H1 (cell line): Measurements from ENCODE around the gene TYRO3. TPM values are rescaled to one million over a fixed set of nuclear protein-coding genes. Genes with fewer than 3 reads are reported as not detected.

Source experiments
- CTCF ChIA-PET: fragments of 300-600 bp; sonication (Branson Sonifier 250); formaldehyde crosslinking; loops from one replicate; lab custom pipeline; 2021; ENCODE audit not compliant: partially characterized antibody; lab: Charles Lee
- POLR2A ChIA-PET: fragments of 300-600 bp; sonication (Branson Sonifier 250); formaldehyde crosslinking; loops from one replicate; lab custom pipeline; 2021; ENCODE audit warnings: inconsistent platforms; ENCODE audit not compliant: partially characterized antibody; lab: Charles Lee
- DNase-seq, 2 experiments: peaks; one replicate each; pipeline versions ENCODE4 v3.0.0 to v3.0.0-alpha.2; 2010 to 2022; ENCODE audit warnings: low spot score in 2 of 2, low read depth in 1 of 2, mixed read lengths in 1 of 2
- FAIRE-seq: peaks from 2 replicates; lab custom pipeline; 2011; peaks lifted over from hg19 to GRCh38; lab: Jason Lieb, UNC
- H2AFZ ChIP-seq: 2 replicates; pipeline ENCODE4 v1.8.1; 2012; ENCODE audit warnings: low read length, inconsistent platforms
- H2AK5ac ChIP-seq: 2 replicates; pipeline ENCODE4 v1.6.1; 2013; ENCODE audit warnings: low read depth, low read length
- H2BK120ac ChIP-seq: replicated peaks from 2 replicates; pipeline ENCODE3; 2013; ENCODE audit warnings: low read depth, low read length, inconsistent platforms
- H2BK12ac ChIP-seq: 2 replicates; pipeline ENCODE4 v1.6.1; 2013; ENCODE audit warnings: low read depth, low read length
- H2BK15ac ChIP-seq: 2 replicates; pipeline ENCODE4 v1.6.1; 2013; ENCODE audit warnings: low read length
- H2BK20ac ChIP-seq: 2 replicates; pipeline ENCODE4 v1.6.1; 2013; ENCODE audit warnings: low read length
- H2BK5ac ChIP-seq: 2 replicates; pipeline ENCODE4 v1.6.1; 2013; ENCODE audit warnings: low read depth, low read length
- H3K14ac ChIP-seq: 2 replicates; pipeline ENCODE4 v1.6.1; 2013; ENCODE audit warnings: inconsistent platforms; ENCODE audit not compliant: insufficient read length
- H3K18ac ChIP-seq: 2 replicates; pipeline ENCODE4 v1.6.1; 2013; ENCODE audit warnings: low read length; ENCODE audit errors: extremely low read depth
- H3K23ac ChIP-seq: 2 replicates; pipeline ENCODE4 v1.6.1; 2013; ENCODE audit warnings: inconsistent platforms; ENCODE audit not compliant: insufficient read length
- H3K23me2 ChIP-seq: 2 replicates; pipeline ENCODE4 v1.6.1; 2013; ENCODE audit warnings: low read depth, low read length
- H3K27ac ChIP-seq: 2 replicates; pipeline ENCODE4 v1.6.1; 2011; ENCODE audit warnings: low read depth, low read length, inconsistent platforms
- H3K27me3 ChIP-seq, 4 experiments: replicated peaks in 1 of 4; 1 replicate in 1 of 4; 2 replicates in 3 of 4; pipeline versions ENCODE4 v1.6.1 to v1.8.1; 2011 to 2013; ENCODE audit warnings: low read length in 3 of 4, mild to moderate bottlenecking in 3 of 4, inconsistent platforms in 2 of 4, mixed read lengths in 2 of 4, moderate library complexity in 1 of 4; ENCODE audit not compliant: control insufficient read depth in 3 of 4, insufficient read depth in 3 of 4; ENCODE audit errors: extremely low read depth in 1 of 4
- H3K36me3 ChIP-seq, 4 experiments: 2 replicates each; pipeline versions ENCODE4 v1.6.1 to v1.8.1; 2011 to 2013; ENCODE audit warnings: mild to moderate bottlenecking in 4 of 4, low read length in 3 of 4, moderate library complexity in 2 of 4, control low read depth in 1 of 4, inconsistent platforms in 1 of 4; ENCODE audit not compliant: insufficient read depth in 4 of 4, control insufficient read depth in 2 of 4
- H3K4ac ChIP-seq: replicated peaks from 2 replicates; pipeline ENCODE3; 2013; ENCODE audit warnings: low read length, low read depth, mixed read lengths, inconsistent platforms; ENCODE audit not compliant: insufficient read length
- H3K4me1 ChIP-seq, 4 experiments: replicated peaks in 1 of 4; 1 replicate in 1 of 4; 2 replicates in 3 of 4; pipeline versions ENCODE4 v1.6.1 to v1.8.1; 2011 to 2013; ENCODE audit warnings: low read length in 3 of 4, inconsistent platforms in 2 of 4, mixed read lengths in 1 of 4; ENCODE audit not compliant: insufficient read depth in 4 of 4, control insufficient read depth in 3 of 4
- H3K4me2 ChIP-seq, 2 experiments: 2 replicates each; pipeline versions ENCODE4 v1.6.1 to v1.8.1; 2011 to 2013; ENCODE audit warnings: low read depth in 2 of 2, low read length in 2 of 2, control low read depth in 1 of 2, inconsistent platforms in 1 of 2, mild to moderate bottlenecking in 1 of 2; ENCODE audit not compliant: insufficient read depth in 1 of 2
- H3K4me3 ChIP-seq, 4 experiments: fragments of 200-600, 300-600 bp in 1 of 4; sonication (generic), shearing (Covaris generic), sonication (Bioruptor Twin) in 1 of 4; 2 replicates each; pipeline versions ENCODE4 v1.5.1 to v1.8.1; 2011 to 2016; ENCODE audit warnings: low read length in 4 of 4, low read depth in 3 of 4, control low read depth in 2 of 4, inconsistent platforms in 2 of 4, mild to moderate bottlenecking in 2 of 4, mixed read lengths in 1 of 4, moderate library complexity in 1 of 4; ENCODE audit not compliant: insufficient read depth in 2 of 4; ENCODE audit errors: extremely low read depth in 1 of 4
- H3K56ac ChIP-seq: replicated peaks from 2 replicates; pipeline ENCODE3; 2013; ENCODE audit warnings: low read depth, mild to moderate bottlenecking, mixed read lengths, low read length, inconsistent platforms; ENCODE audit not compliant: insufficient read length
- H3K79me1 ChIP-seq: 2 replicates; pipeline ENCODE4 v1.6.1; 2013; ENCODE audit warnings: low read depth, low read length, control low read depth
- H3K79me2 ChIP-seq, 2 experiments: 2 replicates each; pipeline versions ENCODE4 v1.6.1 to v1.8.1; 2012 to 2013; ENCODE audit warnings: low read length in 2 of 2, mild to moderate bottlenecking in 2 of 2, inconsistent platforms in 1 of 2; ENCODE audit not compliant: insufficient read depth in 2 of 2, control insufficient read depth in 1 of 2
- H3K9ac ChIP-seq, 4 experiments: replicated peaks in 1 of 4; 1 replicate in 1 of 4; 2 replicates in 3 of 4; pipeline versions ENCODE4 v1.6.1 to v1.8.1; 2011 to 2013; ENCODE audit warnings: low read depth in 3 of 4, low read length in 3 of 4, control low read depth in 2 of 4, mild to moderate bottlenecking in 2 of 4, moderate library complexity in 2 of 4, inconsistent platforms in 1 of 4; ENCODE audit errors: extremely low read depth in 1 of 4
- H3K9me3 ChIP-seq, 2 experiments: 2 replicates each; pipeline versions ENCODE4 v1.6.1 to v1.8.1; 2012 to 2013; ENCODE audit warnings: mild to moderate bottlenecking in 2 of 2, moderate library complexity in 2 of 2, control low read depth in 1 of 2, inconsistent platforms in 1 of 2, low read depth in 1 of 2, low read length in 1 of 2, mixed read lengths in 1 of 2; ENCODE audit not compliant: insufficient read depth in 2 of 2
- H4K20me1 ChIP-seq, 2 experiments: replicated peaks in 1 of 2; 2 replicates each; pipeline versions ENCODE3 to v1.8.1; 2011 to 2013; ENCODE audit warnings: inconsistent platforms in 2 of 2, low read length in 2 of 2, mild to moderate bottlenecking in 1 of 2; ENCODE audit not compliant: insufficient read depth in 2 of 2, control insufficient read depth in 1 of 2
- H4K5ac ChIP-seq: 2 replicates; pipeline ENCODE4 v1.6.1; 2013; ENCODE audit warnings: low read length, low read depth, mixed read lengths, inconsistent platforms; ENCODE audit not compliant: insufficient read length
- H4K8ac ChIP-seq: 2 replicates; pipeline ENCODE4 v1.8.0; 2013; ENCODE audit warnings: mild to moderate bottlenecking, moderate library complexity, low read length, inconsistent platforms; ENCODE audit not compliant: insufficient read depth; ENCODE audit errors: extremely low read depth
- H4K91ac ChIP-seq: replicated peaks from 2 replicates; pipeline ENCODE3; 2013; ENCODE audit warnings: low read length, mixed read lengths, inconsistent platforms; ENCODE audit not compliant: insufficient read length
- BACH1 ChIP-seq: IDR thresholded peaks from 2 replicates; pipeline ENCODE4 v1.6.1; 2012; ENCODE audit warnings: low read length, improper control_type of control experiment
- CEBPB ChIP-seq: IDR thresholded peaks from 2 replicates; pipeline ENCODE4 v1.6.1; 2012; ENCODE audit warnings: low read depth, low read length
- CREB1 ChIP-seq: IDR thresholded peaks from 2 replicates; pipeline ENCODE4 v1.6.1; 2012; ENCODE audit warnings: inconsistent platforms
- EP300 ChIP-seq, 2 experiments: IDR thresholded peaks; 1 replicate in 1 of 2; 2 replicates in 1 of 2; pipeline ENCODE4 v1.6.1; 2011 to 2012; ENCODE audit warnings: low read depth in 2 of 2, low read length in 2 of 2, mild to moderate bottlenecking in 2 of 2, borderline replicate concordance in 1 of 2, inconsistent platforms in 1 of 2, moderate library complexity in 1 of 2
- GTF2F1 ChIP-seq: IDR thresholded peaks from 2 replicates; pipeline ENCODE4 v1.6.1; 2012; ENCODE audit warnings: low read depth, low read length, improper control_type of control experiment, borderline replicate concordance
- HDAC6 ChIP-seq: IDR thresholded peaks from one replicate; pipeline ENCODE4 v1.7.1; 2012; ENCODE audit warnings: low read depth, mild to moderate bottlenecking, inconsistent platforms, low read length, moderate library complexity
- KDM5A ChIP-seq: fragments of 200-600 bp; IDR thresholded peaks from 2 replicates; pipeline ENCODE4 v1.7.1; 2012; ENCODE audit warnings: mild to moderate bottlenecking, low read length, inconsistent platforms, mixed read lengths
- MAX ChIP-seq: IDR thresholded peaks from 2 replicates; pipeline ENCODE4 v1.6.1; 2012; ENCODE audit warnings: inconsistent platforms
- NANOG ChIP-seq: IDR thresholded peaks from 2 replicates; pipeline ENCODE4 v1.6.1; 2011; ENCODE audit warnings: low read length, low read depth, mild to moderate bottlenecking, inconsistent platforms; ENCODE audit not compliant: insufficient read depth, poor library complexity, severe bottlenecking
- PHF8 ChIP-seq: fragments of 200-600 bp; sonication (generic); conservative IDR thresholded peaks from 2 replicates; pipeline ENCODE4 v1.7.1; 2012; ENCODE audit warnings: low read depth, mild to moderate bottlenecking, inconsistent platforms, low read length, moderate library complexity
- RFX5 ChIP-seq: IDR thresholded peaks from 2 replicates; pipeline ENCODE4 v1.6.1; 2011; ENCODE audit warnings: low read depth, low read length, improper control_type of control experiment, borderline replicate concordance
- SIRT6 ChIP-seq: IDR thresholded peaks from one replicate; pipeline ENCODE4 v1.7.1; 2012; ENCODE audit warnings: low read length, inconsistent platforms
- SP4 ChIP-seq: IDR thresholded peaks from 2 replicates; pipeline ENCODE4 v1.6.1; 2012; ENCODE audit warnings: low read length, inconsistent platforms
- YY1 ChIP-seq: IDR thresholded peaks from 2 replicates; pipeline ENCODE4 v1.6.1; 2011; ENCODE audit warnings: low read depth, mild to moderate bottlenecking, low read length
- ZNF274 ChIP-seq: IDR thresholded peaks from 2 replicates; pipeline ENCODE4 v1.7.0; 2012; ENCODE audit warnings: low read length, borderline replicate concordance; ENCODE audit errors: extremely low read depth
- WGBS, 2 experiments: shearing (Covaris generic) in 1 of 2; methylation state at CpG; one replicate each; pipeline versions ENCODE4 v1.1.6 to v1.1.7; 2013 to 2015; ENCODE audit warnings: low lambda C conversion rate in 2 of 2, mixed read lengths in 2 of 2, inconsistent platforms in 1 of 2, low coverage in 1 of 2, missing lambda C conversion rate in 1 of 2; ENCODE audit not compliant: insufficient replicate concordance in 2 of 2, insufficient coverage in 1 of 2, insufficient read length in 1 of 2; ENCODE audit errors: extremely low coverage in 1 of 2, missing lambda C conversion rate in 1 of 2; 5-methylcytosine and 5-hydroxymethylcytosine counted together
- polyA plus RNA-seq, 7 experiments: library from polyadenylated mRNA; depleted of rRNA in 3 of 7; stranded (reverse) in 5 of 7; unstranded in 2 of 7; fragments of >200 nt in 5 of 7; fragments of 200-250 nt in 2 of 7; gene quantifications; 1 replicate in 5 of 7; 2 replicates in 1 of 7; 4 replicates in 1 of 7; pipeline versions ENCODE4 v1.2.1 to v1.2.3, GENCODE V29; 2011 to 2013; ENCODE audit warnings: missing spikeins in 2 of 7, mixed read lengths in 2 of 7
- total RNA-seq: library from RNA; stranded (reverse); fragmentation: NEBNext Ultra II Directional; extraction: Animal tissue kit (Norgen Biotek cat#: 25700); gene quantifications from 2 replicates; pipeline ENCODE4 v1.2.1, GENCODE V29; 2021

The TYRO3 gene
- total and polyA plus RNA-seq, 2 of the 8 experiments (the other 6 are each of a cell fraction or from before 2014, with no cell fraction given): 82.7 to 98.8 TPM

GRCh38 chr15:41571948-41572347 lies 12.9 kb downstream of the TYRO3 start:
- no peak overlapping the region for H3K18ac ChIP-seq
- no peak overlapping the region for H3K56ac ChIP-seq
- no peak overlapping the region for H3K4ac ChIP-seq
- H4K8ac ChIP-seq: no peak overlapping the region; the same call in 1 of the 2 replicates
- no peaks in the 10 kb centered on the region for H3K79me2 ChIP-seq
- no peak for FAIRE-seq
- H2AK5ac ChIP-seq: no peak overlapping the region
- H3K36me3 ChIP-seq: peaks cover 36 to 76% (median 46%) of the 10 kb centered on the region in 4 experiments
- H3K23ac ChIP-seq: no peak overlapping the region
- no peak overlapping the region for H4K5ac ChIP-seq
- no peaks in the 10 kb centered on the region; the same call in none of the 2 replicates for H3K23me2 ChIP-seq
- H3K4me2 ChIP-seq: no peak overlapping the region
- WGBS, 2 experiments: 92% methylated on average over 3 of the region's 3 CpGs; no CpG with 5 or more reads in 1 of the 2 experiments
- no peak overlapping the region for H3K9ac ChIP-seq
- no peak overlapping the region for H2BK15ac ChIP-seq
- H2BK5ac ChIP-seq: no peak overlapping the region
- H4K20me1 ChIP-seq: peaks cover 0 to 6% of the 10 kb centered on the region in 2 experiments
- ChIA-PET POLR2A (interaction anchor here (0.9 to 29.7 kb wide), 4 partner anchors 9 to 255 kb away, joined by 3 to 643 read pairs (median 323); partner anchors contain the start of gene TYRO3), CTCF (interaction anchor here (0.8 to 4.8 kb wide), 5 partner anchors 8 to 240 kb away, joined by 3 to 42 read pairs (median 14); no protein-coding TSS in a partner anchor)
- peaks cover 2 to 22% (median 19%) of the 10 kb centered on the region in 4 experiments for H3K4me1 ChIP-seq
- no peak overlapping the region for H3K4me3 ChIP-seq
- H3K27me3 ChIP-seq: no peaks in the 10 kb centered on the region
- H3K79me1 ChIP-seq: no peaks in the 10 kb centered on the region; the same call in none of the 2 replicates
- H2BK12ac ChIP-seq: no peak overlapping the region
- H2BK120ac ChIP-seq: no peak overlapping the region
- DNase-seq: no peak
- H2BK20ac ChIP-seq: no peak overlapping the region
- H2AFZ ChIP-seq: no peak overlapping the region
- H3K27ac ChIP-seq: no peak overlapping the region
- no peak overlapping the region for H4K91ac ChIP-seq
- H3K14ac ChIP-seq: no peak overlapping the region
- H3K9me3 ChIP-seq: no peaks in the 10 kb centered on the region
- TF ChIP-seq MAX (no peak), SP4 (no peak), GTF2F1 (no peak), KDM5A (no peak), NANOG (no peak), RFX5 (no peak), EP300 (IDR thresholded peaks at IDR 0.05; ENCODE audit: borderline replicate concordance in 1 of 2, low read depth in 2 of 2, low read length in 2 of 2) (no peak), CEBPB (no peak), CREB1 (no peak), BACH1 (no peak), YY1 (no peak), PHF8 (no peak), ZNF274 (no peak), HDAC6 (no peak), SIRT6 (no peak)
